Suppressor macrophage treated with lipopolysaccharide for 4 hours (primary cell): ENCODE results near the gene GPS1.

Source experiments
- DNase-seq: peaks from one replicate; pipeline ENCODE4 v3.0.0-alpha.2; 2020

The GPS1 gene

DNA sequence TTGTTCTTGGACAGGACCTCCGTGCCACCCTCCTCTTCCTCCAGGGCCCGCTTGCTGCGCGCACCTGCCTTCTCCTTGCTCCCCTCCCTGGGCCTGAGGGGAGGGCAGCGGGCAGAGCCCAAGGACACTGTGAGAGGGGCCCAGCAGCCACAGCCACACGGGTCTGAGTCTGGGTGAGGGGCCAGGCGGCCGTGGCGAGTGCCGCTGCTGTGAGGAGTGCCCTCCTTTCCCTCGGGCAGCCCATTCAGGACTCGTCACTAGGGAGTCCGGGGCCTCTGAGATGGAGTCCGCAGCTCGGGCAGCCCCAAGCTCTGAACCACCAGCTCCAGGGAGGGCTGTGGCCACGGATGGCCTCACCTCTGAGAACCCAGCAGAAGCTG, 8.3 kb downstream of the GPS1 start:
- DNase-seq: no peak

DNA sequence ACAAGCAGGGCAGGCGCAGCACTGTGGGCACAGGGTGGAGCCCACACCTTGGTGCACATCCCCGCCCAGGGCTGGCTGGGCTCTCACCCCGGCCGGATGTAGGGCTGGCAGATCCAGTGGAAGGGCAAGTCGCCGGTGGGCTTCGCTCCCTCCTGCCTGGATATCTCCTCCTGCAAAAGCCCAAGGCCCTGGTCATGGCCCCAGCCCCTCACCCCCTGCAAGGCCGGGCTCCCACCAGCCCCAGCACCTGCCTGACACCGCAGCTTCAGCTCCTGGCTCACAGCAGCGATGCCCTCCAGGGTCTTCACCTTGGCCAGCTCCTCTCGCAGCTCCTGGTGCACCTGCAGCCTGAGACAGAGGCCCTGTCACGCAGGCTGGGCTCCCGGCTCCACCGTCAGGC, 8.9 kb downstream of the GPS1 start:
- DNase-seq: no peak

DNA sequence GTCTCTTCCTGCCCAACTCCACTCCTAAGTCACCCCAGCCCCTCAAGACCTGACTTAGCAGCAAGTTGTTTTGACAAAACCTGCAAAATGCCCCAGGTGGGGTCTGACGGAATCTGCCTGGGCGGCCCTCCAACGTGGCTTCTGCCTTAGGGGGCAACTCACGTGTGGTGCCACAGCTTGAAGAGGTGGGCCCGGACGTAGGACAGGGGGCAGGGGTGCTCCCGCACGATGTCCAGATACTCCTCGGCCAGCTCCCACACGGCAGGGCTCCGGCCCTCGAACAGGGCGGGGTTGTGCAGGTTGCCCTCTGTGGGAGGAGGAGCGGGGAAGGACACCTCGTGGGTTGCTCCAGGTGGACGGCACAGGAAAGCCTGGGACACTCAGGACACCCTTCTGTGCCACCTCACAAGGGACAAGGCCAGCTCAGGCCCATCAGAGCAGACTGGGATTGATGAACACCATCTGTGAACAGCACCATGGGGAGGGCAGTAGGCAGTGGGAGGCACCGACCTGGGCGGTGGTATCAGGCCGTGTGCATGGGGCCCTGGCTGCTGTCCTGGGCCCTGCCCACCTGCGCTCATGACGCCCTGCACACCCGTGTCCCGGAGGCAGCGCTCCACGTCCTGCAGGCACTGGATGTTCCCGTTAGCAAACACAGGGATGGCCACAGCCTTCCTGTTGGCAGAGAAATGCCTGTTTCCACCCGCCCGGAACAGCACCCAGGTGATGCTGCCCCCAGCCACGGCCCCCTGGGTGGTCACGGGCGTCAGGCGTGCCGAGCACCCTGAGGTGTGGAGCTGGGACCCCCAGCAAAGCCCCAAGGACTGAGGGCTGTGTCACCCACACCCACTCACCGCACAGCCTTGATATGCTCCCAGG, 9.6 kb downstream of the GPS1 start:
- no peak for DNase-seq

DNA sequence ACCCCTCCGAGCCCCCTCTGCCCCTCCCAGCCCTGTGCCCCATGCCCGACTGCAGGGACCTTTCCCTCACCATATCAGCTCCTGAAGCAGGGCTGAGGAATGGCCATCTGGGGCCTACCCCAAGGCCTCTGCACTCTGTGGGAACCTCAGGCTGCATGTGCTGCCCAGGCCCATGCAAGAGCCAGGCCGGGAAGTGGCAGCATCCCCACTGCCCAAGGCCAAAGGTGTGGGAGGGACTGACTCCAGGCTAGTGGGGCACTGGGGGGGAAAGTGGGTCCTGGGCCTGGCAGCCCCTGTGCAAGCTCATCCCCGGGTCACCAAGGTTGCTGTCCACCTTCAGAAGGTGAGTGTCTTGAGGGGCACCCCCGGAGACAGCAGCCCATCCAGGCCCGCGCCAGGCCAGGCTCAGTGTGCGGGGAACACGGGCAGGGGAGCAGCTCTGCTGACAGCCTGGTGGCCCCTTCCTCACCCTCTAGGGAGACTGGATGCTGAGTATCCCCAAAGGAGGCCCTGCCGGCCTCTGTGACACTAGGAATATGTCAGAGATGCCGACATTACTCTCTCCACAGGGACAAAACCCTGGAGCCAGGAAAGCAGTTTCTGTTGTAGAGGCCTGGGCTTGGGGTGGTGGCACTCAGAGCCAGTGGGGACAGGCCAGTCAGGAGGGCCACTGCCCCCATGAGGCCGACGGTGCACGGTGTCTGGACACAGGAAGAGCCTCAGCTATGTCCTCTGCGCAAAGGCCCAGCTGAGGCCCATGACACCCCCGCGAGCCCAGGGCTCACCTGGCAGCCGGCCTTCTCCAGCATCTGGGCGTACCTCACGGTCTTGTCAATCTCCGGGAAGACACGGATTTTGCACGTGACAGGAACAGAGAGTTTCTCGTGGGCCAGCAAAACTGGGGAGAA, 10.6 kb downstream of the GPS1 start:
- DNase-seq: no peak

DNA sequence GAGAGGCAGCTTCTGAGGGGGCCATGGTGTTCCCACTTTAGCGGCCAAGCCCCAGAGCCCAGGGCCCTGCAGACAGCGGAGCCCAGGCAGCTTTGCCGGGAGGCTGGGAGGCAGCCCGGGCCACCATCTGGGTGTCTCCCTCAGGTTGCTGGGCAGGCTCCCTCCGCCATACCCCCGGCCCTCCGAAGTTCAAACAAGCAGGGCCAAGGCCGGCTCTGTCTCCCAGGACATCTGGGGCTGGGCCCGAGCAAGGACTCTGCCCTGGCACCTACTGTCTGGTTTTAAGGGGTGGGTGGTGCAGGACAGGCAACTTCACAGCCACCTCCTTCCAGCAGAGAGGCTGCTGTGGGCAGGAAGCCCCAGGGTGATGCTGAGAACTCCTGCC, 11.3 kb downstream of the GPS1 start:
- no peak for DNase-seq

DNA sequence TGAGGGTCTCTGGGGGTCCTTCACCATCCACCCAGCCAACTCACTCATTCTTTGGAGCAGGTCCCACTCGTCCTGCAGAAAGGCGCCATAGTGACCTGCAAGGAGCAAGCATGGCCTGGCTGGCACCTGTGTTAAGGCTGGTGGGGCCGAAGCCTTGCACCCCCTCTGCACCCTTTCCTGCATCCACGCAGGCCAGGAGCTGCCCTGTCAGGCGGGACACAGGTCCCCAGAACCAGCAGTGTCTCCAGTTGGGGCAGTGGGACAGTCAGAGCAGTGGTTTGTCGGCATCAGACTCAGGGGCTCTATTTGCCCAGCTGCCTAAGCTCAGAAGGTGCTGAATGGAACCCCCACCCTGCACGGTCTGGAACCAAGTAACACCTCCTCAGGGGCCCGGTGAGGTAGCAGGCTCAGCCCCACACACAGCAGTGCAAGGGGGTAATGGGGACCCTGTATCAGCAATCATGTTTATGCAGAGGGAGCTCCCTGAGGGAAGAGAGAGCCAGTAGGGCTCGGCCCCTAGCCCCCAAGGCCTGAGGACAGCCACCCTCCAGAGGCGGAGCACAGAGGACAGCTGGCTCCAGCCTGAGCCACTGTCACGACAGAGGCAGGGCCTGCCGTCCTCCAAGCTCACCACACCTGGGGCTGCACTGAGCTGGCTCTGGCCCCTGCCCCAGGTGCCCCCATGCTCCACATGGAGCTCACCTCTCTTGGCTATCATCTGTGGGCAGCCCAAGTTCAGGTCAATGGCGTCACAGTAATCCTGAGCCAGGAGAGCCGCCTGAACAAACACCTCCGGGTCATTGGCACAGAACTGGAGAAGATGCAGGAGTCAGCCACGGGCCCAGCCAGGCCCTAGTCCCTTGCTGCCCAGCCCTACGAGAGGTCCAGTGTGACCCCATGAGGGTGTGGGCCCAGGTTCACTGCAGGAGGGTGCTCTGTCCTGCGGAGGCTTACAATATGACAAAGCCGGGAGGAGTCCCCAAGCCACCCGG, 12.0 kb downstream of the GPS1 start:
- DNase-seq: no peak

DNA sequence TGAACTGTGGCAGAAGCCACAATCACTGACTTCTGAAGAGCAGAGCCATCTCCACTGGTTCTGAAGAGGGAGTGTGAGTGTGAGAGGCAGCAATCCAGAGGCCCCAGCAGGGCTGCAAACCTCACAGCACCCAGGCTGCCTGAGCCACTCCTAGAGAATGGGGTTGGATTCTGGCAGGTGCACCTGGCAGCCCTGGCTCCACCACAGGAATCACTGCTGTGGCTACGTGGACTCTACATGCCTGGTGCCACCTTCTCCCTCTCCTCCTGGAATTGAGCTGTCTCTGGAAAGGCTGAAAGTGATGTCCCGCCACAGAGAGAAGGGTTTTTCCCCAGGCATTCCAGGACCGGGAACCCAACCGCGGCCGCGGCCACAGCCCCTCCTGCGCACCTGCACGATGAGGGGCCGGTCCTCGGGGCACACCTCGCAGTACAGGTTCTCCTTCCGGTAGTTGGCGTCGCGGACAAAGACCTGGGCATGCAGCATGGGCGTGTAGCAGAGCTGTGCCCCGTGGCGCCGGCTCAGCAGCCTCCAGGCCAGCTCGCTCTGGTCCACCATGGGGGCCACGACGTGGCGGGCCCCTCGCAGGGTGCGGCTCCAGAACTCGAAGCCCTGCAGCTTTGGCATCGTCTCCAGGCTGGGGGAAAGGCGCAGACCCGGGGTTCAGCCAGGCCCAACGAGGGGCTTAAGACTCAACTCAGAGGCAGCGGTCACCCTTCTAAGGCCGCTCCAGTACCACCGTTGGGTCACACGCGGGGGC, 12.9 kb downstream of the GPS1 start:
- DNase-seq: no peak

DNA sequence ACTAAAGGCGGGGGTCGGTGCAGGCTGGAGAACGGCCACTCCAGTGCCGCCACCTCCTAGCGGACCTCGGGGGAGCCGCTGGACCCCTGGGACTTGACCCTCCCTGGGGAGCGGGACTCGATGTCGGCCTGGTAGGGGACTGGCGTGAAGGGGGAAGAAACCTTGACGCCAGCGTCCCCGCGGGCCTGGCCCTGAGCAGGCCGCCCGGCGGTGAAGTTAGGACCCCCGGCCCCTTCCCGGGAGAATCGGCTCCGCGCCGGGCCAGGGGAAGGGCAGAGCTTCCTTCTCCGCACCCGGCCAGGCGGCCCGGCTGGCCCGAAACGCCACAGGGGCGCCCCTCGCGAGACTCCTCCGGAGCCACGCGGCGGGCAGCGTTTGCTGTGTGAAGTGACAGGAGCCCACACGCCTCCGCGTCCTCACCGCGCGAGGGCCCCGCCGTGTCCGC, 13.5 kb downstream of the GPS1 start:
- DNase-seq: peak; percentile 29

DNA sequence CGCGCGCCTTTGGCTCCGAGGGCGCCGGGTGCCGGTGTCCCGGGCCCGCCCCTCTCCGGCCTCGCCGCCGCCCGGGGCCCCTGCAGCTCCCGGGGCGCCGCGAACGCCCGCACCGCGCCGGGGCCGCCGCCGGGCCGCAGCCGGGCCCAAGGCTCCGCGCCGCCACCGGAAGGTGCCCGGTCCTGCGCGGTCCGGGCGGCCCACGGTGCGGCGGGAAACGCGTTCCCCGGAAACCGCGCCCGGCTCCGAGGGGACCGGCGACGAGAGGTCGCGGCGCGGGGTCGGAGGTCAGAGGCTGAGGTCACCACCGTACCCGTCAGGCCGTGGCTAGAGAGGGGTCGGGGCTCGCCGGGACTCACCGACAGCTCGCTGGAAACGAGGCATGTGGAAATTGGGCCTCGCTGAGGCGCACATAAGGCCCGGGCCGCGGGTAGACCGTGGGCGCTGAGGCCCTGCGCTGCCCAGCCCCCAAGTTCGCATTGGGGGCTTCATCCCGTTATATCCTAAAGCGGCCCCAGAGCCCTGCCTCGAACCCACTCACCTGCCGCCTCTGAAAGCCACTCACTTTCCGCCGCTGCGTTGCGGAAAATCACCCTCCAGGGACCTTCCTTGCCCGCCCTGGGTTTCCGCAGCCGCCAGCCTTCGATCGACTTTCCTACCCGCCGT, 14.1 kb downstream of the GPS1 start, which contains the start of gene DUS1L:
Gene DUS1L, minus strand, starts transcription at position 167 of the 666 bp plus-strand sequence. CDS start 745 bp downstream, outside the sequence.
- DNase-seq: peak; percentile 84

DNA sequence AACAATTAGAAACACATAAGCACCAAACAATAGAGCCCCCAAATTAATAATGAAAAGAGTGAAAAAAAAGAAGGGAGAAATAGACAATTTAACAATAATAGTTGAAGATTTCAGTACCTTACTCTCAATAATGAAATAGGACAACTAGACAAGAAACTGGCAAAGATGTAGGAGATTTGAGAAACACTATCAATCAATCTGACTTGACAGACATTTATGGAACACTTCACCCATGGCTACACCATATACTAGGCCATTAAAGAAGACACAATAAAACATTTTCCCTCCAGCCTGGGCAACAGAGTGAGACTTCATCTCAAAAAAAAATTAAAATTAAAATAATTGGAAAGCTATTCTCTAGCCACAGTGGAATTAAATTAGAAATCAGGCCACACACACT, 18.9 kb downstream of the GPS1 start:
- DNase-seq: no peak

DNA sequence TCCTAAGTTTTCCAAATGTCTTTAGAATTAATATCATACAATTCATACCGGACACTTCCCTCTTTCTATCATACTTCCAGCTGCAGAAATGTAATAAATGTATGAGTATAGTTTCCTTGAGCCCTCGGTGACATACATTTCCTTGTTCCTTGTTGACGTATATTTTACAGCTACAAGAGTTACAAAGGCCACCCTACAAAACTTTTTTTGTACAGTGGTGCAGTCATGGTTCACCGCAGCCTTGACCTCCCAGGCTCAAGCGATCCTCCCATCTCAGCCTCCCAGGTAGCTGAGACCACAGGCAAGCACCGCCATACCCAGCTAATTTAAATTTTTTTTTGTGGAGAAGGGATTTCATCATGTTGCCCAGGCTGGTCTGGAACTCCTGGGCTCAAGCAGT, 21.1 kb downstream of the GPS1 start:
- DNase-seq: no peak

DNA sequence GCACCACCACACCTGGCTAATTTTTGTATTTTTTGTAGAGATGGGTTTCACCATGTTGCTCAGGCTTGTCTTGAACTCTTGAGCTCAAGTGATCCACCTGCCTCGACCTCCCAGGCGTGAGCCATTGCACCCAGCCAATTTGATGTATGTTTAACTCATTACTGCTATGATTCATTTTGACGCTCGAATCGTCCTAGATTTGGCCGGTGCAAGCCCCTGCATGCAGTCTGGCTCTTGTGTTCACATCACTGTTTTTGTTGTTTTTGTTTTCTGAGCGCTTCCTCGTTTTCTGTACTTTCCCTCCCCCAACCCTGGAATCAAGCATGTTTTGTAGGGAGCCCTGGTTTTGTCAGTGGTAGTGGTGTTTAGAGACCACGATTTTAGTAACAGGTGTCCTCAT, 21.7 kb downstream of the GPS1 start:
- DNase-seq: no peak

DNA sequence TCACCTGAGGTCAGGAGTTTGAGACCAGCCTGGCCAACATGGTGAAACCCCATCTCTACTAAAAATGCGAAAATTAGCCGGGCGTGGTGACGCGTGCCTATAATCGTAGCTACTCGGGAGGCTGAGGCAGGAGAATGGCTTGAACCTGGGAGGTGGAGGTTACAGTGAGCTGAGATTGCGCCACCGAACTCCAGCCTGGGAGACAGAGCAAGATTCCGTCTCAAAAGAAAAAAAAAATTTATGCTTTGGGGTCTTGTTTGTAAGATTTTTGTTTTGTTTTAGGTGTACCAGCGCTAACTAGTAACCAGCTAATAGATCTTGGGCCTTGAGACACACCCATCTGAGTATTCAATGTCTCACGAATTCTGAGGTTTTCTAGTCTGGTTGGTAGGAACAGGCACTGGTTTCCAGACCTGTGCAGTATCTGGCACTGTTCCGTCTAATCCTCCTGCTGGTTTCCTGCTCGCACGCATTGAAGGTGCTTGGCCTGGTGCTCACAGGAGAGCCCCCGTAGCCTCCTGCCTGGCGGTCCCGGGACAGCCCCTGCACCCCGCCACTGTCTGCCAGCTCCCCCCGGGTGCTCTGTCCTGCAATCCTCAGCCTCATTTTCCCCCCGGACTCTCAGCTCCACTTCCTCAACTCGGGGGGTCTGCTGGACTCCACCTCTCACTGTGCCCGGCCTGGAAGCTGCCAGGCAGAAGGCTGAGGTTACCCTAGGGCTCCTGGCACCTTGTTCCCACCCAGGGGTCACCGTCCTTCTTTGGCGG, 24.5 kb downstream of the GPS1 start:
- no peak for DNase-seq

DNA sequence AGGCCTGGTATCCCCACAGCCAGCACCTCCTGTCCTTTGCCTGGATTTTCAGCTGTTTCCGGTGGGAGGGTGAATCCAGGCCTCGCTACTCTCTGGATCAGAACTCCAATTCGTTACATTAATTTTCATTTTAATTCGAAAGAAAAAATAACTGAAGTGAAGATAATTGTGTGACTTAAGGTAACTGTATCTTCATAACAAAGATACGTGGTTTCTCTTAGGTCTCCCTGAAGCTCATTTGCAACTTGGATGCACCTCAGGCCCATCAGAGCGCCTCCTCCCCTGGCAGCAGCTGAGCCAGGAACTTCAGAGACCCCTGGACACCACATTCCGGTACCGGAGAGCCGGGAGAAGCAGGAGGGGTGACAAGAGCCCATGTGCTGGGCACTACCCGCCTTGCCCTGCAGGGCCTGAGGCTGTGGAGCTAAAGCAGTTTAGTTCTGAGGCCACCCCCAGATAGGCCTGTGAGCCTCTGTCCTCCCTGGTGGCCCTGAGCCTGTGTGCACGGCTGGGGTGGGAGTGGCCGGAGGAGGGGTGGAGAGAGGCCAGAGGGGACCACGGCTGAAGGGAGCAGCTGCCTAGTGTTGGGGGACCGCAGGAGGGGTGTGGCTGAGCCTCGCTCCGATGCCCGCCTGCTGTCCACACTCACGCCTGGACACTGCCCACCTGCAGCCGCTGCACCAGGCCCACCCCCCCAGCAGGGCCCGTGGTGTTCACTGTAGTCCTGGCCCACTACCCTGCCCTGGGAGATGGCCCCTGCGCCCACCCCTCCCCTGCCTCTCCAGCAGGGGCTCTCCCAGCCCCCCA, 25.3 kb downstream of the GPS1 start:
- no peak for DNase-seq

DNA sequence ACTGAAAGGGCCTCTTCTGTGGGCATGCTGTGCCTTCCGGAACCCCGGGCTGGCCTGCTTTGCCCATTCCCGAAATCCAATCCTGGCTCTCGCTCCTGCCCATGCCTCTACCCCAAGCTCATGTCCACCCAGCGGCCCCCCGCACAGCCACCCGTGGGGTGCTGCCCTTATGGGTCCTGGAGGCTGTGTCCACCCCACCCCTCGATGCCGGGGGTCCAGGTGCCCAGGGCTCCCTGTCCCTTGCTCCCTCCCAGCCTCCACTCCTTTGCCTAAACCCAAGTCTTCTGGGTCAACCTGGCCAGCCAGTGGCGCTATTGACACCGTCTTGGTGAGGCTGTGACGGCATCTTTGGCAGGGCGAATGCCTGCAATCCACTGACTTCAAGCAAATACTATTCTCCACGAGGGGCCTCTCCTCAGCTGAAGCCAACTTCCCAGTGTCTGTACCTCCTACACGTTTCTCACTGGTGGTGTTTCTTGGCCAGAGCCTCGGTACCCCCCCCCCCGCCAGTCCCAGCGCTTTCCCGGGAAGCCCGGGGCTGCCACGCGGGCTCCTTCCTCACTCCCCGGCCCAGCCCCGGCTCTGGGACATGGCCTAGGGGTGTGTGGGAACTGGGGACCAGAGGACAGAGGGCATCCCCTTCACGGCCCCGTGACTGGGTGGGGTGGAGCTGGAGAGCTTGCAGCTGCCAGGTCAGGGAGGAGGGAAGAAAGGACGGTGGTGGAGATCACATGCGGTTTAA, 26.1 kb downstream of the GPS1 start:
- no peak for DNase-seq

DNA sequence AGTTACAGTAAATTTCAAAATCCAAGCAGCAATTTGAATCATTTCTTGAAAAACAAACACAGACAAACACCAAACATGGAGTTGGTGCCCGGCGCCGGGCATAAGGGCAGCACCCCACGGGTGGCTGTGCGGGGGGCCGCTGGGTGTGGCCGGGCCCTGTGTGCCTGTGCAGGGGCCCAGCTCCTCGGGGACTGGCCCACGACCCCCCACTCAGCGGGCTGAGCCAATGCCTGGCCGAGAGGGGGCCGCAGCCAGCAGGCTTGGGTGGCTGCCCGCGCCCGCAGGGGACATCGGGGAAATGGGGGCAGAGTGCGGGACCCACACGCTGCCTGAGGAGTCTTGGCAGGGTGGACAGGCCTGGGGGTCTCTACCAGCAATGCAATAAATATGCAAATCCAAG, 26.7 kb downstream of the GPS1 start:
- DNase-seq: no peak

DNA sequence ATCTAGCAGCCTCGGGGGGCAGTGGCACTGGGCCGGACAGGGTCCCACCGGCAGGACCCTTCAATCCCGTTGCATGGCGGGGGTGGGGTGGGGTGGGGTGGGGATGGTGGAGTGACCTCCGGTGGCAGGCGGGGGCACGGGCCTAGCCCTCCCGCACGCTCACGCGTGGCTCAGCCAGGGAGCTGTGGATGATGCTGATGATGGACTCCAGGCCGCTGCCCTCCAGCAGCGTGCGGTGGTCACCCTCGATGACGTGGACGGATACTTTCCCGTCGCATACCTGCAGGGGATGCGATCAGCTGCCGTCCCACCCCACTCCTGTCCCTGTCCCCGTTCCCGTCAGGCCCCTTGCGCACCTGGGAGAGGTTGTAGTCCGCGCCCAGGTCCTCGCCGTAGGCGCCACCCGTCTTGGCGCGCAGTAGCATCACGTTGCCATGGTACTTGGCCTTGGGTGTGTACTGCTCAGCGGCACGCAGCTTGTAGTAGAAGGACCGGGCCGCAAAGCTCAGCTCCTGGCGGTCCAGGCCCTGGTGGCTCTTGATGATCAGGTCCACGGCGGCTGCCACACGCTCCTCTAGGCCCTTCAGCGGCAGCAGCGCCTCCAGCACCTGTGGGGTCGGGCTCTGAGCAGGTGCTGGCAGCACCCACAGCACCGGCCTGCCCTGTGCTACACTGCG, 27.4 kb downstream of the GPS1 start:
- DNase-seq: no peak
